Esophagus (tissue), 2 donors: Measurements from ENCODE around the gene TENT4B. TPM values are rescaled to one million over a fixed set of nuclear protein-coding genes. Genes with fewer than 3 reads are reported as not detected.
A peak's percentile ranks its signal among the peaks of the same experiment; 100 is the strongest.
"Not testable (repeated sequence)": the region's sequence is repeated elsewhere in the genome, so short reads cannot be mapped to it uniquely, and the experiment has no call there.

Source experiments
- H3K27ac ChIP-seq, 2 donors: one replicate each; pipeline ENCODE4 v1.5.1; 2013; ENCODE audit warnings: low read depth in 2 of 2, mild to moderate bottlenecking in 2 of 2, inconsistent platforms in 1 of 2, low read length in 1 of 2, moderate library complexity in 1 of 2
- H3K27me3 ChIP-seq, 2 donors: one replicate each; pipeline ENCODE4 v1.6.1; 2013; ENCODE audit warnings: low read length in 2 of 2, control low read depth in 1 of 2, mild to moderate bottlenecking in 1 of 2; ENCODE audit not compliant: insufficient read depth in 2 of 2, control insufficient read depth in 1 of 2
- H3K36me3 ChIP-seq, 2 donors: one replicate each; pipeline ENCODE4 v1.6.1; 2013; ENCODE audit warnings: low read length in 1 of 2; ENCODE audit not compliant: control insufficient read depth in 2 of 2, insufficient read depth in 2 of 2
- H3K4me1 ChIP-seq, 2 donors: one replicate each; pipeline ENCODE4 v1.6.1; 2013; ENCODE audit warnings: low read length in 1 of 2; ENCODE audit not compliant: control insufficient read depth in 2 of 2, insufficient read depth in 2 of 2
- H3K4me3 ChIP-seq, 2 donors: one replicate each; pipeline ENCODE4 v1.5.1; 2013; ENCODE audit warnings: low read length in 2 of 2, mild to moderate bottlenecking in 2 of 2, low read depth in 1 of 2, moderate library complexity in 1 of 2
- H3K9me3 ChIP-seq, 2 donors: one replicate each; pipeline ENCODE4 v1.6.1; 2013; ENCODE audit warnings: mild to moderate bottlenecking in 2 of 2, low read depth in 1 of 2, low read length in 1 of 2, moderate library complexity in 1 of 2; ENCODE audit not compliant: control insufficient read depth in 2 of 2, insufficient read depth in 1 of 2
- WGBS, 2 donors: extraction: QIAGEN DNeasy Blood & Tissue Kit; methylation state at CpG; one replicate each; pipeline ENCODE4 v1.1.7; 2013; 5-methylcytosine and 5-hydroxymethylcytosine counted together
- polyA plus RNA-seq, 2 donors: library from polyadenylated mRNA; stranded (reverse); fragments of 200-250 nt; gene quantifications; one replicate each; pipeline ENCODE4 v1.2.3, GENCODE V29; 2013
- donor health status: healthy with polysubstance abuse.
- donor health status: Bipolar disorder and iron deficiency.

The TENT4B gene
- polyA plus RNA-seq, 2 donors: 2.6 to 3.0 TPM

DNA sequence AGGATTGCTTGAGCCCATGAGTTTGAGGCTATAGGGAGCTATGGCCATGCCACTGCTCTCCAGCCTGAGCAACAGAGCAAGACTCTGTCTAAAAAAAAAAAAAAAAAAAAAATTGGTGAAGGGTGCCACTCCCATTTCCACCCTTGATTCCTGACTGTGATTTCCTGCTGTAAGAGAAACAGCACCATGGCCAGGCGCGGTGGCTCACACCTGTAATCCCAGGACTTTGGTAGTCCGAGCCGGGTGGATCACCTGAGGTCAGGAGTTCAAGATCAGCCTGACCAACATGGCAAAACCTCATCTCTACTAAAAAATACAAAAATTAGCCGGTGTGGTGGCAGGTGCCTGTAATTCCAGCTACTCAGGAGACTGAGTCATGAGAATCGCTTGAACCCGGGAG is 20.5 kb upstream of the TENT4B start:
- H3K27ac ChIP-seq, H3K36me3 ChIP-seq, H3K27me3 ChIP-seq, H3K9me3 ChIP-seq, H3K4me3 ChIP-seq, H3K4me1 ChIP-seq: not testable (repeated sequence)
- WGBS, 2 donors: 79 to 80% methylated on average over 7 of the region's 7 CpGs

- no peaks in the 10 kb centered on the region for H3K27me3 ChIP-seq
- H3K4me3 ChIP-seq: no peak overlapping the region
- H3K27ac ChIP-seq: no peak overlapping the region
- H3K36me3 ChIP-seq: no peaks in the 10 kb centered on the region
- no peaks in the 10 kb centered on the region for H3K4me1 ChIP-seq
- no peaks in the 10 kb centered on the region for H3K9me3 ChIP-seq
- 49 to 56% methylated on average over 2 of the region's 2 CpGs for WGBS, 2 donors
These were observed 19.9 kb upstream of the TENT4B start for GRCh38 chr16:50133214-50133613.

DNA sequence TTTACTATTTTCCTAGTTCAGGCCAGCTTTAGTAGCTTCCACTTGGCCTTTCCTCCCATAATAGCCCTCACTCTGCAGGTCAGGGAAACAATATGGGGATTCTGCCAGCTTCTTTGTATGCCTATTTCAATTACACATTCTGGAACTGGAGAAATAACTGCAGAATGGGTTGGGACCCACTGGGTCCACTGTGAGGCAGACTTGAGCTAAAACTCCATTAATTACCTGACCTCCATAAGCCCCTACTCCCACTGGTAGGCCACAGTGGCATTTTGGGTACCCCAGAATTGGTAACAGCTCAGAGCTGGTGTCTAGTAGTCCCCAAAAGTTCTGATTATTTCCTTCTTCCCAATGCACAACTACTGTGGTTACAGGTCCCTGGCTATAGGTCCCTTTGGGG is 16.7 kb upstream of the TENT4B start:
- Histone ChIP-seq H3K4me1 (no peaks in the 10 kb centered on the region), H3K4me3 (no peak overlapping the region), H3K27me3 (no peaks in the 10 kb centered on the region), H3K36me3 (no peaks in the 10 kb centered on the region), H3K9me3 (no peaks in the 10 kb centered on the region), H3K27ac (no peak overlapping the region)

GRCh38 chr16:50137268-50137667 is 15.8 kb upstream of the TENT4B start:
- H3K27me3 ChIP-seq: no peaks in the 10 kb centered on the region
- no peak overlapping the region for H3K4me3 ChIP-seq
- no peak overlapping the region for H3K27ac ChIP-seq
- H3K9me3 ChIP-seq: no peaks in the 10 kb centered on the region
- 92 to 95% methylated on average over 3 of the region's 3 CpGs for WGBS, 2 donors
- H3K4me1 ChIP-seq: no peaks in the 10 kb centered on the region
- H3K36me3 ChIP-seq: no peaks in the 10 kb centered on the region

GRCh38 chr16:50139580-50139979 is 13.5 kb upstream of the TENT4B start:
- Histone ChIP-seq H3K4me1 (no peaks in the 10 kb centered on the region), H3K9me3 (no peaks in the 10 kb centered on the region), H3K27me3 (no peaks in the 10 kb centered on the region), H3K4me3 (no peak overlapping the region), H3K36me3 (no peaks in the 10 kb centered on the region), H3K27ac (no peak overlapping the region)
- WGBS, 2 donors: 92 to 93% methylated on average over 1 of the region's 1 CpG

GRCh38 chr16:50144211-50144610 is 8.9 kb upstream of the TENT4B start:
- no peaks in the 10 kb centered on the region for H3K4me1 ChIP-seq
- H3K9me3 ChIP-seq: no peaks in the 10 kb centered on the region
- H3K36me3 ChIP-seq: no peaks in the 10 kb centered on the region
- 60 to 69% methylated on average over 2 of the region's 2 CpGs for WGBS, 2 donors
- no peaks in the 10 kb centered on the region for H3K27me3 ChIP-seq
- no peak overlapping the region for H3K27ac ChIP-seq
- H3K4me3 ChIP-seq: no peak overlapping the region

DNA sequence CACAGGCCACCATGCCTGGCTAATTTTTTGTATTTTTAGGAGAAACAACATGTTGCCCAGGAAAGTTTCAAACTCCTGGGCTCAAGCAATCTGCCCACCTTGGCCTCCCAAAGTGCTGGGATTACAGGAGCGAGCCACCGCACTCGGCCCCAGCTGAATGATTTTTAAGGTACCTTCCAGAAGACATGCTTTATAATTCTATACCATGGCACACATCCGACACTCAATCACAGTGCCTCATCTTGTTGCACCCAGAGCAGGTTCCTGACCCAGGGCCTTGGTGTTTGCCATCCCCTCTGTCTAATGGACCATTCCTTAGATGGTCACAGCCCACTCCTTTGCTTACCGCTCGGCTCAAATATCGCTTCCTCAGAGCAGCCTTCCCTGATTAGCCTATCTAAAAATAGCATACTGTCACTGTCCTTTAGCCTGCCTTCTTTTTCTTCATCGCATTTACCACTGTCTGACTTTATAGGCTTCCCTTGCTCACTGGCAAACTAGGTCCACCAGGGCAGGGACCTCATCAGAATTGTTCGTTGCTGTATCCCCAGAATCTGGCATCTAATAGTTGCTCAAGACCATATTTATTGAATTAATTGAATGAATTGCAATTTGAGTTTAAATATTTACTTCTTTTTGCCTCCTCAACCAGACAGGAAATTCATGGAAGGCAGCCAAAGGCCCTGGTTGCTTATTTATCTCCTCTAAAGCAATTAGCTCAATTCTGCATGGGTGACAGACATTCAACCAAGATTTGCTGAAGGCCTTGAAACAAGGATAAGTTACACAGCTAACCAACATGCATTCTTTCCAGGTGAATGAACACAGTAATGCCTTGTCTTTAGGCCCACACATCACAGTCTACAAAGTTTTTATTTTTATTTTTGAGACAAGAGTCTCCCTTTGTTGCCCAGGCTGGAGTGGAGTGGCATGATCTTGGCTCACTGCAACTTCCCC is 6.3 kb upstream of the TENT4B start:
- H3K27ac ChIP-seq: no peak overlapping the region
- no peaks in the 10 kb centered on the region for H3K4me1 ChIP-seq
- H3K9me3 ChIP-seq: no peaks in the 10 kb centered on the region
- WGBS, 2 donors: 74 to 83% methylated on average over 9 of the region's 9 CpGs
- no peak overlapping the region for H3K4me3 ChIP-seq
- no peaks in the 10 kb centered on the region for H3K27me3 ChIP-seq
- no peaks in the 10 kb centered on the region for H3K36me3 ChIP-seq

GRCh38 chr16:50151322-50151721 is 1.8 kb upstream of the TENT4B start:
- Histone ChIP-seq H3K36me3 (no peaks in the 10 kb centered on the region), H3K4me1 (peaks cover 2 to 4% of the 10 kb centered on the region in 2 donors), H3K4me3 (no peak overlapping the region), H3K27me3 (no peaks in the 10 kb centered on the region), H3K27ac (no peak overlapping the region), H3K9me3 (no peaks in the 10 kb centered on the region)
- 92 to 93% methylated on average over 5 of the region's 5 CpGs for WGBS, 2 donors

- Histone ChIP-seq H3K4me3 (no peak overlapping the region), H3K27ac (no peak overlapping the region), H3K36me3 (no peaks in the 10 kb centered on the region), H3K9me3 (no peaks in the 10 kb centered on the region), H3K27me3 (no peaks in the 10 kb centered on the region), H3K4me1 (peaks cover 2 to 4% of the 10 kb centered on the region in 2 donors)
- 90 to 93% methylated on average over 11 of the region's 11 CpGs for WGBS, 2 donors
These were observed 1.4 kb upstream of the TENT4B start for GRCh38 chr16:50151756-50152155.

DNA sequence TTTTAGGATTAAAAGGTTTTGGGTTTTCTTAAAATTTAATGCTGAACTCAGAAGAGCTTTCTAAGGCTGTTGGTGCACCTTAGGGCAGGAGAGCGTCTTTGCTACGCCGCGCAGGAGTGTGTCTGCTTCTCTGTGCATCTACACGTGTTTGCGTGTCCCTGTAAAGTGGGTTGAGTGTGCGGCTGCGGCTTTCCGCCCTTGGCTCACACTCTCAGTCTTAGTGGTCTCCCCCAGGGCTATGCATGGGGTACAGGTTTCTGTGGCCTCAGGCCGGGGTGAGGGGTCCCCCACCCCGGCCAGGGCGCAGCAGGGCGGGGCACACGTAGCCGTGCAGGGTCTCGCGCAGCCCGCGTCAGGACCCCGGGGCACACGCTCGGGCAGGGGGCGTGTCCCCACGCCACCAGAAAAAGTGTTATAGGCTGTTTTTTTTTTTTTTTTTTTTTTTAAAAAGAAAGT is 727 bp upstream of the TENT4B start:
- no peaks in the 10 kb centered on the region for H3K27me3 ChIP-seq
- H3K4me3 ChIP-seq: peak overlapping the region; percentile 63 to 95
- H3K36me3 ChIP-seq: no peaks in the 10 kb centered on the region
- WGBS, 2 donors: 0% methylated on average over 24 of the region's 24 CpGs
- H3K27ac ChIP-seq: peak overlapping the region; percentile 93 to 98
- no peaks in the 10 kb centered on the region for H3K9me3 ChIP-seq
- peaks cover 2 to 4% of the 10 kb centered on the region in 2 donors for H3K4me1 ChIP-seq
